Inferior parietal cortex (tissue), 1 donor: ENCODE data around the gene NOTUM.
A peak's percentile ranks its signal among the peaks of the same experiment; 100 is the strongest.
"Not testable (repeated sequence)": the region's sequence is repeated elsewhere in the genome, so short reads cannot be mapped to it uniquely, and the experiment has no call there.

Experiments
- DNase-seq: peaks from one replicate; pipeline ENCODE4 v3.0.0-alpha.2; 2016; ENCODE audit errors: extremely low spot score

NOTUM gene

GRCh38 chr17:81923302-81924260 lies 37.4 kb downstream of the NOTUM start:
- peak; percentile 54 for DNase-seq

DNA sequence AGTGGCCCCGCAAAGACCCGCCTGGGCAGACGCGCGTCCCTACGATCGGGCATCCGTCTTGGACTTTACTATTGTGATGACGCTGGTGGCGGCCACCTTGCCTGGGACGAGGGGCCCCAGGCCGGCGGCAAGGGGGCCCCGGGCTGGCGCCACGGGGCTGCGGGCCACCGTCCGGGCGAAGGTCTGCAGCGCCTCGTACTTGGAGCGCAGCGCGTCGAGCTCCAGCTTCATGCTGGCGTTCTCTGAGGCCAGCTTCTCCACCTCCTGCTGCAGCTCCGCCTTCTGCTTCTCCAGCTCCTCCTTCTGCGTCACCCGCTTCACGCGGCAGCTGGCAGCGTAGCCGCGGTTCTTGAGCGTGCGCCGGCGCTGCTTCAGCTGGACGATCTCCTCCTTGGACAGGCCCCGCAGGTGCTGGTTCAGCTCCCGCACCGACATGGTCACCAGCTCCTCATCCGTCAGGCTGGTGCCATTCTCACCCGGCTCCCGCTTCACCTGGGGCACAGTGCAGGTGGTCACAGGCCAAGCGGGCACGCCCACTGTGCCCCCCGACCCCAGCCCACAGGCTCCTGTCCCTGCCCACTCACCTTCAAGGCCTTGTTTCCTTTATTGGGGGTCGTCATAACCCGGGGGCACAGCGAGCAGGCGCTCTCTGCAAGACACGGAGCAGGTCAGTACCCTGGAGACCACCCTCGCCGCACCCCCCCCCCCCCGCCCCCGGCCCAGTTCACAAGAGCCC lies 38.3 kb downstream of the NOTUM start:
- DNase-seq, result no peak

GRCh38 chr17:81921996-81922565 lies 38.9 kb downstream of the NOTUM start:
- DNase-seq, result no peak

- no peak for DNase-seq
Measured at GRCh38 chr17:81921537-81921862, 39.5 kb downstream of the NOTUM start.

GRCh38 chr17:81920612-81921536 lies 40.1 kb downstream of the NOTUM start:
- no peak for DNase-seq

DNA sequence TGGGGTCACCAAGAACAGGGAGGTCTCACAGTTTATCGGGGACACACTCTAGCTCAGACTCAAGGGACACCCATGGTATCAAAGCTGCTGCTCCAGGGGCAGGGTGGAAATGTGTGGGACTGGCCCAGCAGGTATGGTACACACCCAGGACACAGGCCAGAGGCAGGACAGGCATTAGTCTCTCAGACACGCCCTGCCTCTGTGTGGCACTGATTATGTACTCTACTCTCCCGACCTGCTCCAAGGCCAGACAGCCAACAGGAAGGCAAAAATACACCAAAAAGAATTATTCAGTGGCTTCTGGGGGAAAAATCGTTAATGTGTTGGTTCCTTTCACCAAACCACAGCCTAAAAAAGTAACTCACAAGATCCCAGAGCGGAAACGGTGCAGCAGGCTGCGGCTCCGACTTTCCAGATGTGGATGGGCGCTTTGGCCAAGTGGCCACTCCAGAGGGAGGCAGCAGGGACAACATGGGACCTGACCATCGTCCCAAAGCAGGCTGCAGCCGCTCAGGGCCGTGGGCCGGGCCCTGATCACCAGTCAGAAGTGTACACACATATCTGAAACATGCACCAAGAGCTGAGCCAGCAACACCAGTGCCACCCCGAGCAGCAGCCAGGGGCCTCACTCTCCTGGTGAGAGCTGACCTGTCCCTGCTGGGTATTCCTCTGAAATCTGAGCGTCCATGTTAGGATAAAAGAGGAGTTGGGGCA lies 42.0 kb downstream of the NOTUM start:
- no peak for DNase-seq

DNA sequence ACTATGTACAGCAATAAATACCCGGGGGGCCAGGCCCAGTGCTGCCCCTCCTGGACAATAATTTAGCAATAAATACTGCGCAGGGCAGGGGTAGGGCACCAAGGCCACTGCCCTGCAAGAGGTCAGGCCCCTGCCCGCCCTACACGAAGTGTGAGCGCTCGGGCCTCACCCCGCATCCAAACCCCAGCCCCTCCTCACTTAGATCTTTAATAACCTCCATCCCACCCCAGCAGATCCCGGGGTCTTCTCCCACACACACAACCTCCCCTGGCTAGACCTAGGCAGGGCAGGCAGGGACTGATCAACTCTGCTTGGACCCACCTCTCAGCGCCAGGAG lies 42.7 kb downstream of the NOTUM start:
- not testable (repeated sequence) for DNase-seq

DNA sequence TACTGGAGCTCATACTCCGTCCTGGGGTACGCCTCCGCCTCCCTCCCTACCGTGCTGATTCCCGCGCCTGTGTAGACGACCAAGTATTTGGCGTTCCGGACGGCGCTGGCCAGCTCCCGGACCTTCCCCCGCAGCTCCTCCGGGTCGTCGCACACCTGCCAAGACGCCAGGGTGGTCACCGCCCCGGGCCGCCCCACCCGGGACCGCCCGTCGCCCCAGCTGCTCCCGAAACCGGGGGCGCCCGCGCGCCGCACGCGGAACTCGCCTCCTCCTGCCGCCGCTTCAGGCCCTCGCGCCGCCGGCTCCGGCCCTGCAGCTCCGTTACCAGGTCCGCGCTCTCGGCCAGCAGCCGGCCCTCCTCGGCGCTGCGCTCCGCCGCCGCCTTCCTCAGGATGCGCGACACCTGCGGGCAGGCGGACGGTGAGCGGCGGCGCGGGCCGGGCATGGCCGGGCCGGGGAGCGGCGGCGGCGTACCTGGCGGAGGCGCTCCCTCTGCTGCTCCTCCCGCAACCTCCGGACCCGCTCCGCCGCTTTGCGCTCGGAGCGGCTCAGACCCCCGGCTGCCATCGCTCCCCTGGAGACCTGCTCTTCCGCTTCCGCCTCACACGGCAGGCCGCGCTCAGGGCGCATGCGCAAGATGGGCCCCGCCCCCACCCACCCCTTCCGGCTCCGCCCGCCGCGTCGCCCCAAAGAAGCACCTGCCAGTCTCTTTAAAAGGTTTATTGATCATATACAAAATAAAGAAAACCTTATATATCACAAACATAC lies 43.2 kb downstream of the NOTUM start, which contains the start of gene SIRT7:
TSS of gene SIRT7 (minus strand) at position 612 of the 768 bp plus-strand sequence. CDS start at position 567, 45 bp downstream.
- DNase-seq, result peak; percentile 89

DNA sequence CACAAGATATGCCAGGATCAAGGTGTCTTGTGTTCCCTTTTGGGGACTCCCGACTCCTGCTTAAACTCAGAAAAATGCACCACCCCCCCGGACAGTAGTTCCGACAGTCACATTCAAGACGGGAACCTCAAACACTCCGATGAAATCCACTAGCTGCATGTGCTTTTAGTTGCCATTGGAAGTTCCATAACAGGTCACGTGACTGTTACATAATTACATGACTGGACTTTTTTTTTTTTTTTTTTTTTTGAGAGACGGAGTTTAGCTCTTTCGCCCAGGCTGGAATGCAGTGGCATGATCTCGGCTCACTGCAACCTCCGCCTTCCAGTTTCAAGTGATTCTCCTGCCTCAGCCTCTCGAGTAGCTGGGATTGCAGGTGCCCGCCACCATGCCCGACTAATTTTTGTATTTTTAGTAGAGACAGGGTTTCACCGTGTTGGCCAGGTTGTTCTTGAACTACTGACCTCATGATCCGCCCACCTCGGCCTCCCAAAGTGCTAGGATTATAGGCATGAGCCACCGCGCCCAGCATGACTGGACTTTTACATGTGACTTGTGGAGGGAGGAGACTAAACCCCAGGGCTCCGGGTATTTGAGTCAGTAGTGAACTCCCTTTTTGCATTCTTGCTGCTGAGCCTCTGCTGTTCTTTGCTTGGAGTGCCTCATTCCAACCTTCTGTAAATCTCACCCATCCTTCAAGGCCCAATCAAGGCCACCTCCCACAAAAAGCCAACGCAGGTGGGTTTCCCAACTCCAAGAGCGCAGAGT lies 44.6 kb downstream of the NOTUM start:
- DNase-seq, result no peak

- no peak for DNase-seq
Measured at GRCh38 chr17:81915331-81915730, 45.7 kb downstream of the NOTUM start.

- no peak for DNase-seq
Measured at GRCh38 chr17:81914103-81914850, 46.7 kb downstream of the NOTUM start.

- no peak for DNase-seq
Measured at GRCh38 chr17:81913394-81914102, 47.4 kb downstream of the NOTUM start.

DNA sequence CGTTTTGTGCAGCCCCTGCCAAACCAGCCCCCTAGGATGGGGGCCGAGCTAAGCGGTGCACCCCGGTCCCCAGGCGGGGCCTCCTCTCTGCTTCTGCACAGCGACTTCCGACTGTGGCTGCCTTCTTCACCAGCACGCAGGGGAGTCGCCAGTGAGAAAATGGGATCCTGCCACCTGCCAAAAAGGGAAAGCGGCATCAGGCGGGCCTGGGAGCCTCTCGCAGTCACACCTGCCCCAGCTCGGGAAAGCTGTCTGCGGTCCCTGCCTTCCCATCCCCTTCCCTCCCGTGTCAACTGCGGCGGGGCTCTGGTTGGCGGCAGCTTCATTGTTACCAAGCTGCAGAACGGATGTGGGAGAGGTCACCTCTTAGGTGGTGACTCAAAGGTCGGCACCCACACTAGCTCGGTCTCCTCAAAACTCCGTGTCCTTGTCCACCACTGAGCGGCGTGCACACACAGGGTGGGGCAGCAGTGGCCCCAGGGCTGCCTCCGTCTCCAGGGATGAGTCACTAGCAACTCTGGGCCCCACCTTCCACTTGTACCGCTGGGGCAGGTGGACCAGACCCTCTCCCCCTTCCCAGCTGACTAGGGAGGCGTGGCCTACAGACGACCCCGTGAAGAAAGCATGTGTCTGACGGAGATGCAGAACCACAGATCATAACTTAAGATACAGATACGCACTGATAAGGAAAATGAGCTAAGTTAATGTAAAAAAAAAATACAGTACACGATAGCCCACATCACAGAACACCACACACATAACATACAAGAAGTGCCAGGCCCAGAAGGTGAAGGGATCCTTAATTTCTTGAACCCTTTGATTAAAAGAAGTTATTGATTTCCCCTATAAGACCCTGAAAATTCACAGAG lies 48.3 kb downstream of the NOTUM start:
- no peak for DNase-seq

- DNase-seq, result no peak
Measured at GRCh38 chr17:81911969-81912368, 49.0 kb downstream of the NOTUM start.

DNA sequence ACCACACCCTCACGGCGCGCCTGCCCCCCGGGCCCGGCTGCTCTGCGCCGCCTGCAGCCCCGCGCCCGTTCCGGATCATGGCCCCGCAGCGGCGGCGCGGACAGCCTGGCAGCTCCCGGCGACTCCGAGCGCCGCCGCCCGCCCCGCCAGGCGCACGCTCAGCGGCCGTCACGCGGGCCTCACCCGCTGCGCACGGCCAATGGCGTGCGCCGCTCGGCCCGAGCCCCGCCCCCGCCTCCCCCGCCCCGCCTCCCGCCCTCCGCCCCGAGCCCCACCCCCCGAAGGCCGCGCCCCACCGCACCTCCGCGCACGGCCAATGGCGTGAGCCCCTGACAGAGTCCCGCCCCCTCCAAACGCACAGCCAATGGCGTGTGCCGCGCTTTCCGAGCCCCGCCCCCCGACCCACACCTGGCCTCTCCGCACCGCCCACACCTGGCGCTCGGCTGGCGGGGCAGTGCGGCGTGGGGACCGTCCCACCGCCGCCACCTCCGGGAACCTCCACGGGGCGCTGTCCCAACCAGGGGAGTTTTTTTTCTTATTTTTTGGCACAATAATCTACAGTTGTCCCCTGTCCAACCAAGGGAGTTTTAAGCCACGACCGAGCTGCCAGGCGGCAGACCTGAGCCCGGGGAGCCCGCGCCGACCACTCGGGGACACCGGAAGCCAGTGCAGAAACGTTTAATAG lies 49.6 kb downstream of the NOTUM start, which contains the start of gene PCYT2:
TSS of gene PCYT2 (minus strand) at position 123 of the 685 bp plus-strand sequence. CDS start at position 79, 44 bp downstream.
- peak; percentile 79 for DNase-seq

DNA sequence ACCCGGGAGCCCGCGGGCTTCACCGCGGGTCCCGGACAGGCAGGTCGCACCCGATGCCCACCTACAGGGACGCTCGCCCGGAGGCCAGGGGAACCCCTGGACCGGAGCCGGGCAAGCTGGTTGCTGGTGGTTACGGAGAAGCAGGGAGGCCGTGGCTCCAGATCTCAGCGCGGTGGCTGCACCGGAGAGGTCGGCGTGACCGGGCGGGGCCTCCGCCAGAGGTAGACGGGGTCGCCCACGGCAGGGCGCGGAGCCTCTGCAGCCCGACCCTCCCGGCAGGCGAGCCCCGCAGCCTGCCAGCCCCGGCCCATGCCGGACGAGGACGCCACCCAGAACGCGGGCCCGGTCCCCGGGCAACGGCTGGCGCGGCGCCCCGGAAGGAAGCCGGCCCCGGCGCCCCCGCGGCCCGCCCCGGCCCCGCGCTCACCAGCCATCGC lies 50.1 kb downstream of the NOTUM start:
- DNase-seq, result no peak
